Measurements from ENCODE around the gene RPL23.
"Not testable (repeated sequence)": the region's sequence is repeated elsewhere in the genome, so short reads cannot be mapped to it uniquely, and the experiment has no call there.

RPL23 gene

GRCh38 chr17:38867968-38868816, 14.7 kb upstream of the RPL23 start:
- no peak for DNase-seq (ENCODE audit: low read depth in 2 of 2)

GRCh38 chr17:38867179-38867967, 13.9 kb upstream of the RPL23 start:
- DNase-seq (ENCODE audit: low read depth in 2 of 2): peak; percentile 42 to 50

GRCh38 chr17:38864636-38865398, 11.3 kb upstream of the RPL23 start:
- no peak for DNase-seq (ENCODE audit: low read depth in 2 of 2)

GRCh38 chr17:38861399-38861843, 7.9 kb upstream of the RPL23 start:
- no peak for DNase-seq (ENCODE audit: low read depth in 2 of 2)

- DNase-seq (ENCODE audit: low read depth in 2 of 2): no peak
Observed at GRCh38 chr17:38857271-38857670, 3.8 kb upstream of the RPL23 start.

GRCh38 chr17:38855101-38855714, 1.7 kb upstream of the RPL23 start:
- DNase-seq (ENCODE audit: low read depth in 2 of 2): not testable (repeated sequence)

- DNase-seq (ENCODE audit: low read depth in 2 of 2): no peak
Observed at GRCh38 chr17:38852771-38853291, 690 bp downstream of the RPL23 start.

GRCh38 chr17:38851434-38851833, 2.1 kb downstream of the RPL23 start:
- DNase-seq (ENCODE audit: low read depth in 2 of 2): no peak

- DNase-seq (ENCODE audit: low read depth in 2 of 2): no peak
Observed at GRCh38 chr17:38850374-38850773, 3.1 kb downstream of the RPL23 start.

GRCh38 chr17:38848939-38849605, 4.4 kb downstream of the RPL23 start:
- no peak for DNase-seq (ENCODE audit: low read depth in 2 of 2)

- DNase-seq (ENCODE audit: low read depth in 2 of 2): no peak
Observed at GRCh38 chr17:38848557-38848891, 5.0 kb downstream of the RPL23 start.

GRCh38 chr17:38844261-38844757, 9.2 kb downstream of the RPL23 start:
- no peak for DNase-seq (ENCODE audit: low read depth in 2 of 2)

GRCh38 chr17:38825762-38826247, 27.7 kb downstream of the RPL23 start:
- no peak for DNase-seq (ENCODE audit: low read depth in 2 of 2)

GRCh38 chr17:38824899-38825761, 28.4 kb downstream of the RPL23 start, which contains the start of gene CWC25:
Gene CWC25, minus strand, starts transcription at chr17:38825321. Its CDS starts 138 bp downstream, at chr17:38825183.
- peak; percentile 86 to 94 for DNase-seq (ENCODE audit: low read depth in 2 of 2)

GRCh38 chr17:38815576-38816193, 37.8 kb downstream of the RPL23 start:
- DNase-seq (ENCODE audit: low read depth in 2 of 2): peak; percentile 15 to 19

- DNase-seq (ENCODE audit: low read depth in 2 of 2): no peak
Observed at GRCh38 chr17:38809828-38810227, 43.7 kb downstream of the RPL23 start.

- DNase-seq (ENCODE audit: low read depth in 2 of 2): no peak
Observed at GRCh38 chr17:38800237-38800760, 53.2 kb downstream of the RPL23 start.

GRCh38 chr17:38799501-38800236, 53.9 kb downstream of the RPL23 start, which contains the start of gene PIP4K2B:
Gene PIP4K2B, minus strand, starts transcription at chr17:38799556. Its CDS starts 132 bp downstream, at chr17:38799424.
- DNase-seq (ENCODE audit: low read depth in 2 of 2): peak; percentile 84 to 89
